ENCODE results near the gene PIM3. TPM values are rescaled to one million over a fixed set of nuclear protein-coding genes. Genes with fewer than 3 reads are reported as not detected.

Gene PIM3
- polyA plus RNA-seq, 1 of the 3 experiments (the other 2 are of a cell fraction): 15.3 TPM

- H4K20me1 ChIP-seq (ENCODE audit: insufficient read depth): no peaks in the 10 kb centered on the region
- TF ChIP-seq RAD21 (IDR thresholded peaks at IDR 0.05; ENCODE audit: low read length): no peak
- TF ChIP-seq POLR2AphosphoS5 (IDR thresholded peaks at IDR 0.05; ENCODE audit: low read depth, low read length): no peak
- TF ChIP-seq, protein P1, sequence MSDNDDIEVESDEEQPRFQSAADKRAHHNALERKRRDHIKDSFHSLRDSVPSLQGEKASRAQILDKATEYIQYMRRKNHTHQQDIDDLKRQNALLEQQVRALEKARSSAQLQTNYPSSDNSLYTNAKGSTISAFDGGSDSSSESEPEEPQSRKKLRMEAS (IDR thresholded peaks at IDR 0.05; ENCODE audit: low read depth): no peak
- TF ChIP-seq EP300 (IDR thresholded peaks at IDR 0.05; ENCODE audit: borderline replicate concordance in 1 of 2, low read depth in 1 of 2, low read length in 1 of 2): no peak
- no peak for TF ChIP-seq TAF1 (IDR thresholded peaks at IDR 0.05; ENCODE audit: borderline replicate concordance, low read depth, low read length)
- no peak for TF ChIP-seq RFX5 (IDR thresholded peaks at IDR 0.05; ENCODE audit: low read length)
- no peaks in the 10 kb centered on the region for H3K9me2 ChIP-seq
- H3K4me3 ChIP-seq (ENCODE audit: low read depth in 2 of 2, low read length in 1 of 2): no peak overlapping the region
- POLR2A ChIA-PET: no interaction called here
- peaks cover 4% of the 10 kb centered on the region; the same call in 1 of the 2 replicates for H3K27me3 ChIP-seq (ENCODE audit: insufficient read depth)
- no peak overlapping the region for H2AFZ ChIP-seq (ENCODE audit: low read depth)
- no peak overlapping the region for H3K4me2 ChIP-seq
- no peak overlapping the region for H3K9ac ChIP-seq
- CTCF ChIA-PET: interaction anchor here (0.9 to 1.8 kb wide), 2 partner anchors 11 to 25 kb away, joined by 4 to 7 read pairs; no protein-coding TSS in a partner anchor
- no peak for DNase-seq
- no peaks in the 10 kb centered on the region for H3K79me2 ChIP-seq (ENCODE audit: insufficient read depth)
- WGBS (ENCODE audit: low lambda C conversion rate): 61% methylated on average over 4 of the region's 4 CpGs
- H3K4me1 ChIP-seq (ENCODE audit: control insufficient read depth in 1 of 2, insufficient read depth in 2 of 2, low read depth in 1 of 2, low read length in 1 of 2): no peaks in the 10 kb centered on the region; a peak in 1 of 4 replicates
- H3F3A ChIP-seq (replicated peaks; ENCODE audit: insufficient read depth): no peaks in the 10 kb centered on the region
- H3K36me3 ChIP-seq (replicated peaks in 1 of 2; ENCODE audit: control insufficient read depth in 1 of 2, insufficient read depth in 2 of 2, low read length in 1 of 2): no peaks in the 10 kb centered on the region
- no peaks in the 10 kb centered on the region for H3K9me3 ChIP-seq
- H3K27ac ChIP-seq (ENCODE audit: low read depth in 2 of 2, low read length in 1 of 2): no peak overlapping the region
Observed at GRCh38 chr22:50004918-50005317, 44.3 kb downstream of the PIM3 start.

GRCh38 chr22:50007057-50007511, 46.5 kb downstream of the PIM3 start:
- TF ChIP-seq FOSL2 (IDR thresholded peaks at IDR 0.05; ENCODE audit: borderline replicate concordance, low read depth): no peak
- TF ChIP-seq, protein P2, sequence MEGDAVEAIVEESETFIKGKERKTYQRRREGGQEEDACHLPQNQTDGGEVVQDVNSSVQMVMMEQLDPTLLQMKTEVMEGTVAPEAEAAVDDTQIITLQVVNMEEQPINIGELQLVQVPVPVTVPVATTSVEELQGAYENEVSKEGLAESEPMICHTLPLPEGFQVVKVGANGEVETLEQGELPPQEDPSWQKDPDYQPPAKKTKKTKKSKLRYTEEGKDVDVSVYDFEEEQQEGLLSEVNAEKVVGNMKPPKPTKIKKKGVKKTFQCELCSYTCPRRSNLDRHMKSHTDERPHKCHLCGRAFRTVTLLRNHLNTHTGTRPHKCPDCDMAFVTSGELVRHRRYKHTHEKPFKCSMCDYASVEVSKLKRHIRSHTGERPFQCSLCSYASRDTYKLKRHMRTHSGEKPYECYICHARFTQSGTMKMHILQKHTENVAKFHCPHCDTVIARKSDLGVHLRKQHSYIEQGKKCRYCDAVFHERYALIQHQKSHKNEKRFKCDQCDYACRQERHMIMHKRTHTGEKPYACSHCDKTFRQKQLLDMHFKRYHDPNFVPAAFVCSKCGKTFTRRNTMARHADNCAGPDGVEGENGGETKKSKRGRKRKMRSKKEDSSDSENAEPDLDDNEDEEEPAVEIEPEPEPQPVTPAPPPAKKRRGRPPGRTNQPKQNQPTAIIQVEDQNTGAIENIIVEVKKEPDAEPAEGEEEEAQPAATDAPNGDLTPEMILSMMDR (IDR thresholded peaks at IDR 0.05): no peak
- TF ChIP-seq RAD21 (IDR thresholded peaks at IDR 0.05; ENCODE audit: low read length): no peak
- TF ChIP-seq MXI1 (IDR thresholded peaks at IDR 0.05; ENCODE audit: low read depth, low read length): no peak
- TF ChIP-seq USF1 (IDR thresholded peaks at IDR 0.05; ENCODE audit: borderline replicate concordance, low read depth): no peak
- TF ChIP-seq, protein P3, sequence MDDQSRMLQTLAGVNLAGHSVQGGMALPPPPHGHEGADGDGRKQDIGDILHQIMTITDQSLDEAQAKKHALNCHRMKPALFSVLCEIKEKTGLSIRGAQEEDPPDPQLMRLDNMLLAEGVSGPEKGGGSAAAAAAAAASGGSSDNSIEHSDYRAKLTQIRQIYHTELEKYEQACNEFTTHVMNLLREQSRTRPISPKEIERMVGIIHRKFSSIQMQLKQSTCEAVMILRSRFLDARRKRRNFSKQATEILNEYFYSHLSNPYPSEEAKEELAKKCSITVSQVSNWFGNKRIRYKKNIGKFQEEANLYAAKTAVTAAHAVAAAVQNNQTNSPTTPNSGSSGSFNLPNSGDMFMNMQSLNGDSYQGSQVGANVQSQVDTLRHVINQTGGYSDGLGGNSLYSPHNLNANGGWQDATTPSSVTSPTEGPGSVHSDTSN (IDR thresholded peaks at IDR 0.05): no peak
- no peak for TF ChIP-seq NRF1 (IDR thresholded peaks at IDR 0.05; ENCODE audit: low read depth, low read length)
- no peak for TF ChIP-seq GABPA (IDR thresholded peaks at IDR 0.05; ENCODE audit: low read depth)
- TF ChIP-seq TEAD4 (IDR thresholded peaks at IDR 0.05; ENCODE audit: borderline replicate concordance, insufficient read depth): no peak
- TF ChIP-seq JUND (IDR thresholded peaks at IDR 0.05): no peak
- no peak for TF ChIP-seq TCF12 (IDR thresholded peaks at IDR 0.05)
- TF ChIP-seq FOXM1 (IDR thresholded peaks at IDR 0.05; ENCODE audit: low read depth): no peak
- no peak for TF ChIP-seq ZBTB33 (IDR thresholded peaks at IDR 0.05; ENCODE audit: borderline replicate concordance, low read depth)
- TF ChIP-seq, protein P1 (IDR thresholded peaks at IDR 0.05; ENCODE audit: low read depth): no peak
- no peak overlapping the region for H3K4me2 ChIP-seq
- no peak overlapping the region for H3K27ac ChIP-seq (ENCODE audit: low read depth in 2 of 2, low read length in 1 of 2)
- H3F3A ChIP-seq (replicated peaks; ENCODE audit: insufficient read depth): no peaks in the 10 kb centered on the region
- H4K20me1 ChIP-seq (ENCODE audit: insufficient read depth): no peaks in the 10 kb centered on the region
- no peak overlapping the region for H3K9ac ChIP-seq
- POLR2A ChIA-PET: no interaction called here
- WGBS (ENCODE audit: low lambda C conversion rate): 94% methylated on average over 3 of the region's 3 CpGs
- no peaks in the 10 kb centered on the region for H3K79me2 ChIP-seq (ENCODE audit: insufficient read depth)
- H3K4me3 ChIP-seq (ENCODE audit: low read depth in 2 of 2, low read length in 1 of 2): no peak overlapping the region
- H3K4me1 ChIP-seq (ENCODE audit: control insufficient read depth in 1 of 2, insufficient read depth in 2 of 2, low read depth in 1 of 2, low read length in 1 of 2): no peaks in the 10 kb centered on the region
- H3K9me2 ChIP-seq: no peaks in the 10 kb centered on the region
- H3K27me3 ChIP-seq (ENCODE audit: insufficient read depth): peaks cover 23% of the 10 kb centered on the region
- no peak overlapping the region for H2AFZ ChIP-seq (ENCODE audit: low read depth)
- H3K36me3 ChIP-seq (replicated peaks in 1 of 2; ENCODE audit: control insufficient read depth in 1 of 2, insufficient read depth in 2 of 2, low read length in 1 of 2): no peaks in the 10 kb centered on the region
- CTCF ChIA-PET: interaction anchor here (0.9 kb wide), 1 partner anchor 13 kb away, joined by 6 read pairs; no protein-coding TSS in a partner anchor
- H3K9me3 ChIP-seq: no peaks in the 10 kb centered on the region
- no peak for DNase-seq
